Immature natural killer cell (primary cell): ENCODE data around the gene MT1F. TPM values are rescaled to one million over a fixed set of nuclear protein-coding genes. Genes with fewer than 3 reads are reported as not detected.

Experiments used
- DNase-seq, 3 donors: peaks; one replicate each; pipeline ENCODE4 v3.0.0; 2022; ENCODE audit warnings: mixed read lengths in 1 of 3
- H3K27ac Mint-ChIP-seq, 6 donors: one replicate each; pipeline ENCODE4 v1.8.0; 2020; ENCODE audit warnings: mixed read lengths in 6 of 6, mild to moderate bottlenecking in 5 of 6, inconsistent platforms in 4 of 6, moderate library complexity in 3 of 6
- H3K27me3 Mint-ChIP-seq, 3 donors: one replicate each; pipeline ENCODE4 v1.8.0; 2020 to 2021; ENCODE audit warnings: low read depth in 3 of 3, mild to moderate bottlenecking in 3 of 3, mixed read lengths in 3 of 3, moderate library complexity in 3 of 3, inconsistent platforms in 1 of 3
- H3K36me3 Mint-ChIP-seq, 3 donors: one replicate each; pipeline ENCODE4 v1.8.0; 2020; ENCODE audit warnings: mixed read lengths in 3 of 3, inconsistent platforms in 2 of 3, mild to moderate bottlenecking in 2 of 3
- H3K4me1 Mint-ChIP-seq, 2 donors: one replicate each; pipeline ENCODE4 v1.8.0; 2020; ENCODE audit warnings: inconsistent platforms in 2 of 2, mild to moderate bottlenecking in 2 of 2, mixed read lengths in 2 of 2, moderate library complexity in 1 of 2
- H3K4me3 Mint-ChIP-seq, 5 donors: one replicate each; pipeline ENCODE4 v1.8.0; 2020; ENCODE audit warnings: mild to moderate bottlenecking in 5 of 5, mixed read lengths in 5 of 5, inconsistent platforms in 3 of 5, moderate library complexity in 3 of 5
- H3K9me3 Mint-ChIP-seq, 6 donors: one replicate each; pipeline ENCODE4 v1.8.0; 2020; ENCODE audit warnings: mild to moderate bottlenecking in 6 of 6, mixed read lengths in 6 of 6, inconsistent platforms in 4 of 6, moderate library complexity in 3 of 6
- polyA plus RNA-seq, 3 donors: library from polyadenylated mRNA; unstranded; fragments of 300-500 nt; fragmentation: Illumina TruSeq; gene quantifications; one replicate each; pipeline ENCODE4 v1.2.3, GENCODE V29; 2021

The MT1F gene
- polyA plus RNA-seq, 3 donors from 2014 or later, result 6.4 to 39.1 (median 20.6) TPM

GRCh38 chr16:56641166-56641565 lies 16.6 kb upstream of the MT1F start:
- no peak for DNase-seq
- Mint-ChIP-seq H3K4me3 (no peak overlapping the region), H3K9me3 (no peaks in the 10 kb centered on the region), H3K36me3 (no peaks in the 10 kb centered on the region), H3K4me1 (peaks cover 20 to 27% of the 10 kb centered on the region in 2 donors), H3K27me3 (peaks cover 10 to 19% (median 13%) of the 10 kb centered on the region in 3 donors), H3K27ac (no peak overlapping the region)

GRCh38 chr16:56643080-56643778 lies 14.5 kb upstream of the MT1F start:
- peak; percentile 55 to 71 (median 69) for DNase-seq
- no peaks in the 10 kb centered on the region for H3K9me3 Mint-ChIP-seq
- H3K4me3 Mint-ChIP-seq, result peak overlapping the region; percentile 64 to 82 (median 77)
- peaks cover 6 to 19% (median 10%) of the 10 kb centered on the region in 3 donors for H3K27me3 Mint-ChIP-seq
- H3K36me3 Mint-ChIP-seq, result no peaks in the 10 kb centered on the region
- peak overlapping the region in 5 of 6 donors; percentile 1 to 65 (median 37) for H3K27ac Mint-ChIP-seq
- H3K4me1 Mint-ChIP-seq, result peaks cover 20 to 21% of the 10 kb centered on the region in 2 donors

- H3K27me3 Mint-ChIP-seq, result peaks cover 6 to 16% (median 10%) of the 10 kb centered on the region in 3 donors
- no peak for DNase-seq
- peak overlapping the region in 4 of 6 donors; percentile 1 to 55 (median 42) for H3K27ac Mint-ChIP-seq
- H3K4me3 Mint-ChIP-seq, result peak overlapping the region; percentile 64 to 82 (median 77)
- H3K4me1 Mint-ChIP-seq, result peaks cover 19 to 20% of the 10 kb centered on the region in 2 donors
- no peaks in the 10 kb centered on the region for H3K9me3 Mint-ChIP-seq
- H3K36me3 Mint-ChIP-seq, result no peaks in the 10 kb centered on the region
Measured at GRCh38 chr16:56643833-56644232, 13.9 kb upstream of the MT1F start.

- Mint-ChIP-seq H3K36me3 (no peaks in the 10 kb centered on the region), H3K27me3 (peaks cover 5 to 12% (median 6%) of the 10 kb centered on the region in 3 donors), H3K4me1 (peaks cover 19 to 20% of the 10 kb centered on the region in 2 donors), H3K9me3 (no peaks in the 10 kb centered on the region), H3K27ac (no peak overlapping the region), H3K4me3 (no peak overlapping the region)
- DNase-seq, result no peak
Measured at GRCh38 chr16:56645311-56645710, 12.4 kb upstream of the MT1F start.

- Mint-ChIP-seq H3K9me3 (no peaks in the 10 kb centered on the region), H3K4me3 (no peak overlapping the region), H3K27ac (no peak overlapping the region), H3K4me1 (peaks cover 19 to 20% of the 10 kb centered on the region in 2 donors), H3K27me3 (peaks cover 5 to 12% (median 6%) of the 10 kb centered on the region in 3 donors), H3K36me3 (no peaks in the 10 kb centered on the region)
- no peak for DNase-seq
Measured at GRCh38 chr16:56645838-56646237, 11.9 kb upstream of the MT1F start.

GRCh38 chr16:56647641-56648431 lies 9.9 kb upstream of the MT1F start:
- H3K36me3 Mint-ChIP-seq, result no peaks in the 10 kb centered on the region
- H3K4me1 Mint-ChIP-seq, result peaks cover 14% of the 10 kb centered on the region in 2 donors
- no peaks in the 10 kb centered on the region for H3K9me3 Mint-ChIP-seq
- peaks cover 3 to 12% (median 6%) of the 10 kb centered on the region in 3 donors for H3K27me3 Mint-ChIP-seq
- DNase-seq, result no peak
- no peak overlapping the region for H3K4me3 Mint-ChIP-seq
- H3K27ac Mint-ChIP-seq, result no peak overlapping the region

- H3K4me3 Mint-ChIP-seq, result no peak overlapping the region
- H3K27me3 Mint-ChIP-seq, result peaks cover 3 to 10% (median 5%) of the 10 kb centered on the region in 3 donors
- H3K9me3 Mint-ChIP-seq, result no peaks in the 10 kb centered on the region
- peaks cover under 1% of the 10 kb centered on the region in 2 donors for H3K4me1 Mint-ChIP-seq
- DNase-seq, result no peak
- no peaks in the 10 kb centered on the region for H3K36me3 Mint-ChIP-seq
- no peak overlapping the region for H3K27ac Mint-ChIP-seq
Measured at GRCh38 chr16:56649271-56649670, 8.5 kb upstream of the MT1F start.

- DNase-seq, result no peak
- no peaks in the 10 kb centered on the region for H3K36me3 Mint-ChIP-seq
- H3K27me3 Mint-ChIP-seq, result peaks cover 2 to 8% (median 3%) of the 10 kb centered on the region in 3 donors
- H3K4me1 Mint-ChIP-seq, result no peaks in the 10 kb centered on the region
- no peak overlapping the region for H3K27ac Mint-ChIP-seq
- H3K4me3 Mint-ChIP-seq, result no peak overlapping the region
- H3K9me3 Mint-ChIP-seq, result no peaks in the 10 kb centered on the region
Measured at GRCh38 chr16:56649820-56650219, 7.9 kb upstream of the MT1F start.

- Mint-ChIP-seq H3K27me3 (peaks cover 2 to 6% (median 3%) of the 10 kb centered on the region in 3 donors), H3K4me1 (no peaks in the 10 kb centered on the region), H3K27ac (no peak within 1 kb of the TSS), H3K9me3 (no peaks in the 10 kb centered on the region), H3K4me3 (no peak within 1 kb of the TSS), H3K36me3 (no peaks in the 10 kb centered on the region)
- no peak for DNase-seq
Measured at GRCh38 chr16:56651586-56651985, 6.2 kb upstream of the MT1F start, which contains the start of gene MT1B. TSS of gene MT1B (plus strand) at chr16:56651886. CDS start at chr16:56651954, 68 bp downstream.

GRCh38 chr16:56652600-56652999 lies 5.2 kb upstream of the MT1F start:
- H3K27ac Mint-ChIP-seq, result no peak overlapping the region
- H3K36me3 Mint-ChIP-seq, result no peaks in the 10 kb centered on the region
- DNase-seq, result no peak
- H3K9me3 Mint-ChIP-seq, result no peaks in the 10 kb centered on the region
- peaks cover 2 to 6% (median 6%) of the 10 kb centered on the region in 3 donors for H3K27me3 Mint-ChIP-seq
- peaks cover 4 to 5% of the 10 kb centered on the region in 2 donors for H3K4me1 Mint-ChIP-seq
- H3K4me3 Mint-ChIP-seq, result no peak overlapping the region

GRCh38 chr16:56653218-56653617 lies 4.5 kb upstream of the MT1F start:
- no peak overlapping the region for H3K4me3 Mint-ChIP-seq
- H3K9me3 Mint-ChIP-seq, result no peaks in the 10 kb centered on the region
- H3K27me3 Mint-ChIP-seq, result peaks cover 2 to 10% (median 2%) of the 10 kb centered on the region in 3 donors
- H3K36me3 Mint-ChIP-seq, result no peaks in the 10 kb centered on the region
- DNase-seq, result no peak
- peaks cover 8 to 11% of the 10 kb centered on the region in 2 donors for H3K4me1 Mint-ChIP-seq
- H3K27ac Mint-ChIP-seq, result no peak overlapping the region

- Mint-ChIP-seq H3K27ac (peak overlapping the region in 5 of 6 donors; percentile 79 to 91 (median 85)), H3K36me3 (peaks cover 4 to 13% (median 6%) of the 10 kb centered on the region in 3 donors), H3K9me3 (no peaks in the 10 kb centered on the region), H3K4me3 (peak overlapping the region; percentile 95 to 98 (median 97)), H3K27me3 (peaks cover 8 to 15% (median 13%) of the 10 kb centered on the region in 3 donors), H3K4me1 (peaks cover 17 to 23% of the 10 kb centered on the region in 2 donors)
- DNase-seq, result no peak
Measured at GRCh38 chr16:56658327-56658875, 642 bp downstream of the MT1F start.

GRCh38 chr16:56662357-56663354 lies 4.9 kb downstream of the MT1F start:
- DNase-seq, result no peak
- Mint-ChIP-seq H3K36me3 (peaks cover 4 to 16% (median 9%) of the 10 kb centered on the region in 3 donors), H3K27me3 (peaks cover 10 to 26% (median 23%) of the 10 kb centered on the region in 3 donors), H3K4me3 (peak overlapping the region in 2 of 5 donors; percentile 43 to 54), H3K9me3 (no peaks in the 10 kb centered on the region), H3K27ac (no peak overlapping the region), H3K4me1 (peaks cover 12 to 21% of the 10 kb centered on the region in 2 donors)
